ENCODE measurements around the gene SCAPER. TPM values are rescaled to one million over a fixed set of nuclear protein-coding genes. Genes with fewer than 3 reads are reported as not detected.
"Not testable (repeated sequence)": the region's sequence is repeated elsewhere in the genome, so short reads cannot be mapped to it uniquely, and the experiment has no call there.

Gene SCAPER
- total RNA-seq, 2 donors from 2014 or later, result 52.9 to 72.8 TPM

DNA sequence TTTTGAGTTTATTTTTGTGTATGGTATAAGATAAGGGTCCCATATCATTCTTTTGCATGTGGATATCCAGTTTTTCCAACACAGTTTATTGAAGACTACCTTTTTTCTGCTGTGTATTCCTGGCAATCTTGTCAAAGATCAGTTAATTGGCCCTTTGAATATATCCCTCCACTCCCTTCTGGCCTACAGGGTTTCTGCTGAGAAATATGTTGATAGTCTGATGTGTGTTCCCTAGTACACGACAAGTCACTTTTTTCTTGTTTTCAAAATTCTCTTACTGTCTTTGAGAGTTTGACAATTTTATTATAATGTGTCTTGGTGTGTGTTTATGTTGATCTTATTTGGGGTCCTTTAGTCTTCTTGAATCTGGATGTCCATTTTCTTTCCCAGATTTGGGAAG lies 439.4 kb downstream of the SCAPER start:
- Mint-ChIP-seq H3K4me3 (no peak overlapping the region), H3K27me3 (no peaks in the 10 kb centered on the region), H3K27ac (no peak overlapping the region), H3K36me3 (peaks cover 40% of the 10 kb centered on the region), H3K9me3 (peaks cover 12% of the 10 kb centered on the region), H3K4me1 (ENCODE audit: low read depth in 2 of 2) (no peaks in the 10 kb centered on the region)
- DNase-seq (ENCODE audit: low spot score) (no peak), ATAC-seq (no peak)

DNA sequence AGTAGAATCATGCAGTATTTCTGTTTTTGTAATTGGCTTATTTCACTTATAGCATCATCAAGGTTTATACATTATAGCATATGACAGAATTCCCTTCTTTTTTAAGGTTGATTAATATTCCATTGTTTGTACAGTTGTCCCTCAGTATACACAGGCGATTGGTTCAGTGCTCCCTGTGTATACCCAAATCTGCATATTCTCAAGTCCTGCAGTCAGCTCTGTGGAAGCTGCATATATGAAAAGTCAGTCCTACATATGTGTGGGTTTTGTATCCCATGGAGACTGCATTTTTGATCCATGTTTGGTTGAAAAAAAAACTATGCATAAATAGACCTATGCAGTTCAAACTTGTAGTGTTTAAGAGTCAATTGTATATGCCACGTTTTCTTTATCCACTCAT lies 440.9 kb downstream of the SCAPER start:
- H3K9me3 Mint-ChIP-seq, result peaks cover 12% of the 10 kb centered on the region

DNA sequence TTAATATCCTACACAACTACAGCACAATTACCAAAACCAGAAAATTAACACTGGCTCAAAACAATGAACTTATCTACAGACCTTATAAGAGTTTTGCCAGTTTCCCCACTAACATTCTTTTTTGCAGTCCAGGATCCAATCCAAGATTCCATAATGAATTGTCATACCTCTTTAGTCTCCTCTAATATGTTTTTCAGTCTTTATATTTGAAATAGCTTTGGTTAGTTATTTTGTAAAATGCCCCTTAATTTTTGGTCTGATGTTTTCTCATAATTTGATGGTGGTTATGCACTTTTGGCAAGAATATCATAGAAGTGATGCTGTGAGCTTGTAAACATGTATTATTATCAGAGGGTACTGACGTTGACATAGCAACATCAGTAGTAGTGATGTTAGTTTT lies 444.3 kb downstream of the SCAPER start:
- peaks cover 3% of the 10 kb centered on the region for H3K9me3 Mint-ChIP-seq
- no peak overlapping the region for H3K27ac Mint-ChIP-seq
- H3K4me3 Mint-ChIP-seq, result no peak overlapping the region
- no peaks in the 10 kb centered on the region for H3K27me3 Mint-ChIP-seq
- peaks cover 12% of the 10 kb centered on the region for H3K36me3 Mint-ChIP-seq
- no peak for DNase-seq (ENCODE audit: low spot score)
- ATAC-seq, result no peak
- H3K4me1 Mint-ChIP-seq (ENCODE audit: low read depth in 2 of 2), result no peaks in the 10 kb centered on the region

More for the DNA sequence above, 440.9 kb downstream of the SCAPER start:
- Mint-ChIP-seq H3K36me3 (peaks cover 34% of the 10 kb centered on the region), H3K4me3 (no peak overlapping the region), H3K27me3 (no peaks in the 10 kb centered on the region), H3K27ac (no peak overlapping the region), H3K4me1 (ENCODE audit: low read depth in 2 of 2) (no peaks in the 10 kb centered on the region)
- ATAC-seq (no peak), DNase-seq (ENCODE audit: low spot score) (no peak)

DNA sequence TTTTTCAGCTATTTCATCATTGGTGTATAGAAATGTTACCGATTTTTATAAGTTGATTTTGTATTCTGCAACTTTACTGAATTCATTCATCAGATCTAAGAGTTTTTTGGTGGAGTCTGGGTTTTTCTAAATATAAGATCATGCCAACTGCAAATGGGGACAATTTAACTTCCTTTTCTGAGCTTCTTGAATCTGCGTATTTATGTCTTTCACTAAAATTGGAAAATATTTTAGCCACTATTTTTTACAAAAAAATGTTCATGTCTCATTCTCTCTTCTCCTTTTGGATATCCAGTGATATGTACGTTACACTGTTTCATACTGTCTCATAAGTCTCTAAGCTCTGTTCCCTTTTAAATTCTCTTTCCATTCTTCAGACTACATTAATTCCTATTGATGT lies 444.8 kb downstream of the SCAPER start:
- Mint-ChIP-seq H3K9me3 (no peaks in the 10 kb centered on the region), H3K27ac (no peak overlapping the region), H3K4me3 (no peak overlapping the region), H3K27me3 (no peaks in the 10 kb centered on the region), H3K36me3 (peaks cover 8% of the 10 kb centered on the region), H3K4me1 (ENCODE audit: low read depth in 2 of 2) (no peaks in the 10 kb centered on the region)
- ATAC-seq (no peak), DNase-seq (ENCODE audit: low spot score) (no peak)

DNA sequence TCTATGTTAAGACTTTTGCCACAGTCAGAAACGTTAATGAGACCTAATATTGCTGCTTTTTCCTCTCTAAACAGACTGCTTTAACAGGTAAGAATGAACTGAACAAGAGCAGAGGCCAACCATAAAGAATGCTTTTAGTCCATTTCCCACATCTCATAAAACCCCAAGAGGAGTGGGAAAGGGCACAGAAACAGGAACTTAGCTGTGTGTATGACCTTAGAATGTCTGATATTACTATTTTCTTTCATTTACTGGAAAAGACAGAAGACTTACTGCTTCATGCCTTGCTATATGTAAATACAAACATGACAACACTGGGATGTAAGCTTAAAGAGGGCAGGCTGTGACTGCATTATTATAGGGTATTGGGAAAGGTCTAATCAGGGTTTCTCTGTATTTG lies 453.6 kb downstream of the SCAPER start:
- Mint-ChIP-seq H3K4me1 (ENCODE audit: low read depth in 2 of 2) (no peaks in the 10 kb centered on the region), H3K27me3 (no peaks in the 10 kb centered on the region), H3K27ac (no peak overlapping the region), H3K36me3 (no peaks in the 10 kb centered on the region), H3K9me3 (no peaks in the 10 kb centered on the region), H3K4me3 (no peak overlapping the region)
- DNase-seq (ENCODE audit: low spot score), result no peak
- ATAC-seq, result no peak

DNA sequence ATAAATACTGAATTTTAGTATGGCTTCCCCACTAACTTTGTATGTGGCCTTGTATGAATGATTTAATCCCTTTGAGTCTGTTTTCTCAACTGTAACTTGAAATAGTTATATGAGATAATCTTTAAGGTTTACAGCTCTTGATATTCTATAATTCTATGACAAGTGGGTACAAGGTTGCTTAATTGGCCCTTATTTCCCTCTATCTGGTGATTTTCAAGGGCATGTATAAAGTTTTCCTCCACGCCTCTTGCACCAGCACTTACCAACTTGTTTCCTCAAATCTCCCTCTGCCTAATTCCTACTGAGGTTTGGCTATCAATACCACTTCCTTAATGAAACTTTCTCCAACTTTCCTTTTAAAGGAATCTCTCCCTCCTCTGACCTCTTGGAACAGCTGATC lies 455.7 kb downstream of the SCAPER start:
- Mint-ChIP-seq H3K27me3 (no peaks in the 10 kb centered on the region), H3K36me3 (no peaks in the 10 kb centered on the region), H3K27ac (no peak overlapping the region), H3K4me1 (ENCODE audit: low read depth in 2 of 2) (no peaks in the 10 kb centered on the region), H3K9me3 (no peaks in the 10 kb centered on the region), H3K4me3 (no peak overlapping the region)
- ATAC-seq (no peak), DNase-seq (ENCODE audit: low spot score) (no peak)

DNA sequence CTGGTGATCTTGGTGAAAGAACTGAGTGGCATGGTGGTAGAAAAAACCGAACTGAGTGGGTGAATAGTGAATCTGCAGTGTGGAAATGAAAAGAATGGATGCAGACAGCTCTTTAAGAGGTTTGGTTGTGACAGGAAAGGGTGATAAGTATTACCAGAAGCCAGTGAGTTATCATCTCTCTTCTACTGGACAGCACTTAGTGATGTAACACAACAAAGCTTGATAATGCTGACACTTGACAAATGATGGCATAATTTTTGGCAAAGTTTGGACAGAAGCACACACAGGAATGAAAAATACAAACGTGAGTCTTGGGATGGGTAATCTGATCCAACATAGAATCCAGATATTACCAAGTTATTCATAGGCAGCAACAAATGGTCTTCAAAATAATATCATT lies 456.4 kb downstream of the SCAPER start:
- H3K4me1 Mint-ChIP-seq (ENCODE audit: low read depth in 2 of 2), result no peaks in the 10 kb centered on the region
- H3K9me3 Mint-ChIP-seq, result no peaks in the 10 kb centered on the region
- no peaks in the 10 kb centered on the region for H3K36me3 Mint-ChIP-seq
- H3K27me3 Mint-ChIP-seq, result no peaks in the 10 kb centered on the region
- H3K4me3 Mint-ChIP-seq, result no peak overlapping the region
- no peak for ATAC-seq
- no peak overlapping the region for H3K27ac Mint-ChIP-seq
- no peak for DNase-seq (ENCODE audit: low spot score)

DNA sequence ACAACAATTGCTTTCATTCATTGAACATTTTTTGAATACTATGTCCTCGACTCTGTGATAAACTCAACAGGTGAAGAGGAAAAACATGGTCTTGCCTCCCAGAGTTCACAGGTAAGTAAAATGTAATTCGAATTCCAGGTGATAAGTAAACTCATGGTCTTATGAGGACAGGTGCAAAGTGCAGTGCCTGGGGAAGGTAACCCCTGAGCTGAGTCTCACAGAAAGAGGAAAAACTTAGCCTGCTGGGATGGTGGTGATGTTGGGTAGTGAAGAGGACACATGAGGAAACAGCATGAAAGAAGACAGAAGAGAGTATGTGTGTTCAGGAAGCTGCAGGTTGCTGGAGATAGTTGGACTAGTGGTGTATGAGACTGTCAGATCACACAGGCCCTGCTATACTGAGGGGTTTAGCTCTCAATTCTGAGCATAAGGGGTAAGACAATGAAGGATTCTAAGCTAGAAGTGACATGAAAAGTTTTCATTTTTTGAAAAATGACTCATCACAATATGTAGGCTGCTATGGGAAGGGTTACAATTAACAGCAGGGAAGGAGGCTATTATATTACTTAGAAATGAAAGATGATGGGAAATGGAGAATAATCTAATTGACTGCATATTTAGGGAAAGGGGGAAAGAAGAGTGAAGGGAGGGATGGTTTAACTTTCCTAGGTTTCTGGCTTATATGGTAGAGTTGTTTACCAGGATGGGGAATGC lies 457.3 kb downstream of the SCAPER start:
- no peak for ATAC-seq
- H3K27ac Mint-ChIP-seq, result no peak overlapping the region
- no peak overlapping the region for H3K4me3 Mint-ChIP-seq
- H3K27me3 Mint-ChIP-seq, result no peaks in the 10 kb centered on the region
- no peaks in the 10 kb centered on the region for H3K9me3 Mint-ChIP-seq
- no peaks in the 10 kb centered on the region for H3K4me1 Mint-ChIP-seq (ENCODE audit: low read depth in 2 of 2)
- no peak for DNase-seq (ENCODE audit: low spot score)
- no peaks in the 10 kb centered on the region for H3K36me3 Mint-ChIP-seq

DNA sequence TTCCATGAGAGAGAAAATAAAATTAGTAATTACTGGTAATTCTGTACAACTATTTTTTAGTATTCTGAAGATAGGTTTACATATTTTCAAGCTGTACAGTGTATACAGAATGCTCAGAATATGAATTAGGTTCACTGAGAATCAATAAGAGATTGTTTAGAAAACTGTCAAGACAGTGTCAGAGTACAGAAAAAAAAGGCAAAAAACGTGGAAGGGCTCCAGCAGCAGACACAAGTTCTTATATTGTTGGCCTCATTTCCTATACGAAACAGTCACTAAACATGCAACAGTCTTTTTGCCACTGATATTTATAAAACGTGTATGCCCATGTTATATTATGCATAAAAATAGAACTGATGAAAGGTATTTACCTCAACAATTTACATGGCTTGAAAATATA lies 464.7 kb downstream of the SCAPER start:
- Mint-ChIP-seq H3K27me3 (no peaks in the 10 kb centered on the region), H3K4me1 (ENCODE audit: low read depth in 2 of 2) (no peaks in the 10 kb centered on the region), H3K36me3 (no peaks in the 10 kb centered on the region), H3K4me3 (no peak overlapping the region), H3K27ac (no peak overlapping the region), H3K9me3 (no peaks in the 10 kb centered on the region)
- ATAC-seq (no peak), DNase-seq (ENCODE audit: low spot score) (no peak)

DNA sequence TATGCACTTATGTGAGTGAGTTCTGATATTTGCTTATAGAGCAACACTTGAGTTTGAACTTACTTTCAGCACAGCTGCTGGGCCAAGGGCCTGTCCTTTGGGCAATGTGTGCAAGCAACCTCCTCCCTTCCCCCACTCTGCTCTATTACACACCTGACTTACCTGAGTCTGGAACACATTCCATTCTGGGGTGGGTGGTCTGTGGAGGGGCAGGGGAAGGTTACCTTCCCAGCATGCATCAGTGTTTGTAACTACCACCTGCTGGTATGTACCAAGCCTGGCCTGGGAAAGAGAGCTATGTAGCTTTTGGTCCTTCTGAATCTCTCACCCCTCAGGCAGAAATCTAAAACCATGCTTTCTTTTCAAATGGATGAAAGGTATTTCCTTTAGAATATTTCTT lies 465.6 kb downstream of the SCAPER start:
- Mint-ChIP-seq H3K4me3 (no peak overlapping the region), H3K27ac (no peak overlapping the region), H3K9me3 (no peaks in the 10 kb centered on the region), H3K36me3 (no peaks in the 10 kb centered on the region), H3K27me3 (no peaks in the 10 kb centered on the region), H3K4me1 (ENCODE audit: low read depth in 2 of 2) (peaks cover 0 to 2% of the 10 kb centered on the region in 2 donors)
- ATAC-seq, result no peak
- DNase-seq (ENCODE audit: low spot score), result no peak

DNA sequence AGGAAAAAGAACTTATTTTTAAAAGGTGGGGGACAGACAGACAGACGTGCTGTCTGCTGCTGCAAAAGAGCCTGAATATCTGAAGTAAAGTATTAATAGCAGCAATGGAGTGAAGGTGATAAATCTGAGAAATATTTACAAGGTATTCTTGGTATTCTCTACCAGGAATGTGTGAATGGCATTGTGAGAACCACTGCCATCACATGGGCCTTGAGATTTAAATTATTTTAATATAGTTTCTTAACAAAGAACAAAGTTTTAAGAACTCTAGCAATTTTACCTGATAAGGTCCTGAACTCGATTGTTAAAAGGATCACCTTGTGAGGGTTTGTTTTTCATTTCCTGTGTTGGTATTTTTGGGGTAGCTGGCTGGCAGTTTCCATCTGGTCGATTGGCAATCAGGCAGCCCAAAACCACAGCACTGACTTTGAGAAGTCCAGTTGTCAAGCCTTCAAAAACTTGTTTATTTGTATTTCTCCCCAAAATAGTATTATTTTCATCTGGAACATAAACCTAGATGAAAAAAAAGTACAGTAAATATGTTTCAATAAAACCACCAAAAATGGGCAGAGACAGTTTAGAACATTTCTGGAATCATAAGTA lies 471.2 kb downstream of the SCAPER start:
- ATAC-seq (no peak), DNase-seq (ENCODE audit: low spot score) (no peak)
- no peaks in the 10 kb centered on the region for H3K27me3 Mint-ChIP-seq
- peaks cover 5% of the 10 kb centered on the region for H3K36me3 Mint-ChIP-seq
- peaks cover 0 to 2% of the 10 kb centered on the region in 2 donors for H3K4me1 Mint-ChIP-seq (ENCODE audit: low read depth in 2 of 2)
- H3K9me3 Mint-ChIP-seq, result no peaks in the 10 kb centered on the region
- H3K4me3 Mint-ChIP-seq, result no peak overlapping the region
- no peak overlapping the region for H3K27ac Mint-ChIP-seq

DNA sequence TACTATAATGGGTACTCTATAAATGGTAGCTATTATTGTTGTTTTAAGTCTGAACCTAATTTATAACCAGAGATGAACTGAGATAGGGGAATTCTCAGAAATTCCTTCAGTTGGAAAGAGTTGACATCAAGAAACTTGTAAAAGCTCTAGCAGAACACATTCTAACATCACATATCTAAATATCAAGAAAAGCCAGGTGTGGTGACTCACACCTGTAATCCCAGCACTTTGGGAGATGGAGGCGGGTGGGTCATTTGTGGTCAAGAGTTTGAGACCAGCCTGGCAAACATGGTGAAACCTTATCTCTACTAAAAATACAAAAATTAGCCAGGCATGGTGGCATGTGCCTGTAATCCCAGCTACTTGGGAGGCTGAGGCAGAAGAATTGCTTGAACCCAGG lies 472.1 kb downstream of the SCAPER start:
- not testable (repeated sequence) for DNase-seq (ENCODE audit: low spot score)

DNA sequence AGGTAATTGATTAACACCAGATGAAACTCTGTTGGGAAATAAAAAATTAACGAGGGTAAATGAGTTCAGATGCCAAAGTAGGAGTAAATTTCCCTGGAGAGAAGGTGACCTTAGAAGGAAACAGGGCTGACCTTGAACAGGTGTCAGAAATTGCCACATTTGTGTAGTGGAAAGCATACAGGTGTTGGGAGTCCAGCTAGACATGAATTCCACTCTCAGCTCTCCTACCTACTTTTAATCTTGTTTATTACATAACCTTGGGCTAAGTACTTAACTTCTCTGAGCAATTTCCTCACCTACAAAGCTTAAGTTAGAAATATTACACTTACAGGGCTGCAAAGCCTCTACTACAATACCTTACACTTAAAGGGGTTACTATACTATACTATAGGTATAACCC lies 472.5 kb downstream of the SCAPER start:
- Mint-ChIP-seq H3K4me1 (ENCODE audit: low read depth in 2 of 2) (peaks cover 0 to 2% of the 10 kb centered on the region in 2 donors), H3K36me3 (peaks cover 15% of the 10 kb centered on the region), H3K9me3 (no peaks in the 10 kb centered on the region), H3K4me3 (no peak overlapping the region), H3K27me3 (no peaks in the 10 kb centered on the region), H3K27ac (no peak overlapping the region)
- no peak for DNase-seq (ENCODE audit: low spot score)
- no peak for ATAC-seq

More for the DNA sequence above, 472.1 kb downstream of the SCAPER start:
- H3K9me3 Mint-ChIP-seq; H3K27me3 Mint-ChIP-seq; H3K4me3 Mint-ChIP-seq; ATAC-seq; H3K27ac Mint-ChIP-seq; H3K4me1 Mint-ChIP-seq (ENCODE audit: low read depth in 2 of 2): not testable (repeated sequence)
- peaks cover 13% of the 10 kb centered on the region for H3K36me3 Mint-ChIP-seq

DNA sequence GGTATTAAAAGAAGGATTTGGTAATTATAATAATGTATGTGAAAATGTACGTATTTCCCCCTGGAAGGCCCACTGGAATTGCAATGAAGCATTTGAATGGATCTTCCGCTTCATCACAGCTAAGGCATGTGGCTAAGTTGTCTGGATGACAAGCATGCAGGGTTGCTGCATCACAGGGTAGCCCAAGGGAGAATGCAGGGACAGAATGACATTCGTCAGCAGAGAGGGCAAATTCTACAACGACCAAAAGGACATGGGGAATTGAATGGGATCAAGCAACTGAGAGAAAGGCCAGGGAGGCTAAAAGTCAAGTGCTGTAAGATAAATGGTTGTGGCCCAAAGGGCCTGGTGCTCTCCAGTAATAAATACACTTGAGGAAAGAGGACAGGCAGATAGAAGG lies 473.2 kb downstream of the SCAPER start:
- Mint-ChIP-seq H3K4me1 (ENCODE audit: low read depth in 2 of 2) (peaks cover 0 to 2% of the 10 kb centered on the region in 2 donors), H3K36me3 (peaks cover 16% of the 10 kb centered on the region)
- ATAC-seq, result no peak

DNA sequence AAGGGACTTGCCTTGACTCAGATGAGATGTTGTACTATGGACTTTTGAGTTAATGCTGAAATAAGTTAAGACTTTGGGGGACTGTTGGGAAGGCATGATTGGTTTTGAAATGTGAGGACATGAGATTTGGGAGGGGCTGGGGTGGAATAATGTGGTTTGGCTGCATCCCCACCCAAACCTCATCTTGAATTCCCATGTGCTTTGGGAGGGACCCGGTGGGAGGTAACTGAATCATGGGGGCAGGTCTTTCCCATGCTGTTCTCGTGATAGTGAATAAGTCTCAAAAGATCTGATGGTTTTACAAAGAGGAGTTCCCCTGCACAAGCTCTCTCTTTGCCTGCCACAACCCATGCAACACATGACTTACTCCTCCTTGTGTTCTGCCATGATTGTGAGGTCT lies 474.4 kb downstream of the SCAPER start:
- H3K27ac Mint-ChIP-seq; ATAC-seq; H3K27me3 Mint-ChIP-seq; H3K4me1 Mint-ChIP-seq (ENCODE audit: low read depth in 2 of 2); H3K9me3 Mint-ChIP-seq; H3K4me3 Mint-ChIP-seq; DNase-seq (ENCODE audit: low spot score): not testable (repeated sequence)
- peaks cover 22% of the 10 kb centered on the region for H3K36me3 Mint-ChIP-seq

More for the DNA sequence above, 473.2 kb downstream of the SCAPER start:
- H3K9me3 Mint-ChIP-seq, result no peaks in the 10 kb centered on the region
- no peaks in the 10 kb centered on the region for H3K27me3 Mint-ChIP-seq
- no peak overlapping the region for H3K27ac Mint-ChIP-seq
- H3K4me3 Mint-ChIP-seq, result no peak overlapping the region
- no peak for DNase-seq (ENCODE audit: low spot score)
